ENCODE results near the gene FAM83D. TPM values are rescaled to one million over a fixed set of nuclear protein-coding genes. Genes with fewer than 3 reads are reported as not detected.

The FAM83D gene
- total RNA-seq, 1 donor from 2014 or later = 0.77 TPM

GRCh38 chr20:38893056-38893564 is 33.1 kb upstream of the FAM83D start:
- H3K9me3 ChIP-seq (replicated peaks) = no peaks in the 10 kb centered on the region
- H3K27ac ChIP-seq (replicated peaks) = no peak overlapping the region
- no peak for DNase-seq
- peaks cover 20% of the 10 kb centered on the region for H3K4me1 ChIP-seq
- peaks cover 22% of the 10 kb centered on the region for H3K27me3 ChIP-seq (ENCODE audit: low read depth)
- H3K36me3 ChIP-seq = peaks cover 6% of the 10 kb centered on the region
- TF ChIP-seq, protein P1, sequence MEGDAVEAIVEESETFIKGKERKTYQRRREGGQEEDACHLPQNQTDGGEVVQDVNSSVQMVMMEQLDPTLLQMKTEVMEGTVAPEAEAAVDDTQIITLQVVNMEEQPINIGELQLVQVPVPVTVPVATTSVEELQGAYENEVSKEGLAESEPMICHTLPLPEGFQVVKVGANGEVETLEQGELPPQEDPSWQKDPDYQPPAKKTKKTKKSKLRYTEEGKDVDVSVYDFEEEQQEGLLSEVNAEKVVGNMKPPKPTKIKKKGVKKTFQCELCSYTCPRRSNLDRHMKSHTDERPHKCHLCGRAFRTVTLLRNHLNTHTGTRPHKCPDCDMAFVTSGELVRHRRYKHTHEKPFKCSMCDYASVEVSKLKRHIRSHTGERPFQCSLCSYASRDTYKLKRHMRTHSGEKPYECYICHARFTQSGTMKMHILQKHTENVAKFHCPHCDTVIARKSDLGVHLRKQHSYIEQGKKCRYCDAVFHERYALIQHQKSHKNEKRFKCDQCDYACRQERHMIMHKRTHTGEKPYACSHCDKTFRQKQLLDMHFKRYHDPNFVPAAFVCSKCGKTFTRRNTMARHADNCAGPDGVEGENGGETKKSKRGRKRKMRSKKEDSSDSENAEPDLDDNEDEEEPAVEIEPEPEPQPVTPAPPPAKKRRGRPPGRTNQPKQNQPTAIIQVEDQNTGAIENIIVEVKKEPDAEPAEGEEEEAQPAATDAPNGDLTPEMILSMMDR (IDR thresholded peaks at IDR 0.05; ENCODE audit: borderline replicate concordance) = no peak
- H3K4me3 ChIP-seq = no peak overlapping the region
- intact Hi-C loops (cut with micrococcal nuclease) = no loop called here

DNA sequence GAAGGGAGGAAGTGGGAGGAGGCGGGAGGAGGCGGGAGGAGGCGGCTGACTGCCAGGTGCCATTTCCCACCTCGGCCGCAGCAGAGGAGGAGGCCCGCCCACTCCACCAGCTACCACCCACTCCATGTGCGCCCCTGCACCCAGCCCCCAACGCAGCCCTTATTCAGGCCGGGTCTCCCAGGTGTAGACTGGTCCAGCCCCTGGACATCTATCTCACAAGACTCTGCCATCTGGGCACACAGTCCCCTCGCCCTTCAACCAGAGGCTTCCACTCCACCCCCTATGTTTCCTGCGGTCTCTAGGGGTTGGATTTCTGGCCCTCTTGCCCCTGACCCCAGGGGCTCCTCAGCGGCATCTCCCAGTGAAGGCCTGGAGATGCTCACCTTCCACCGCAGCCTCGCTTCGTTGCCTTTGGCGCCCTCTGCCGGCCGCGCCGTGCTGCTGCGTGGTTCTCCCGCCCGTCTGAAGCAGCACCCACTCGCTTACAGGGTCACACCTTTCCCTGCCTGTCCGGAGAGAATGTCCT is 32.6 kb upstream of the FAM83D start:
- TF ChIP-seq, protein P1 (IDR thresholded peaks at IDR 0.05; ENCODE audit: borderline replicate concordance) = peak; percentile 96
- Histone ChIP-seq H3K9me3 (replicated peaks) (no peaks in the 10 kb centered on the region), H3K36me3 (peaks cover 6% of the 10 kb centered on the region), H3K27ac (replicated peaks) (no peak overlapping the region), H3K27me3 (ENCODE audit: low read depth) (peaks cover 22% of the 10 kb centered on the region), H3K4me1 (peaks cover 20% of the 10 kb centered on the region), H3K4me3 (peak overlapping the region; percentile 21)
- intact Hi-C loops (cut with micrococcal nuclease) = no loop called here
- peak; percentile 67 for DNase-seq

GRCh38 chr20:38894091-38894847 is 31.9 kb upstream of the FAM83D start:
- Histone ChIP-seq H3K36me3 (peaks cover 6% of the 10 kb centered on the region), H3K4me1 (peaks cover 20% of the 10 kb centered on the region), H3K27me3 (ENCODE audit: low read depth) (peaks cover 22% of the 10 kb centered on the region), H3K9me3 (replicated peaks) (no peaks in the 10 kb centered on the region), H3K4me3 (peak overlapping the region; percentile 21), H3K27ac (replicated peaks) (no peak overlapping the region)
- TF ChIP-seq, protein P1 (IDR thresholded peaks at IDR 0.05; ENCODE audit: borderline replicate concordance) = peak; percentile 42
- intact Hi-C loops (cut with micrococcal nuclease) = no loop called here
- DNase-seq = peak; percentile 50

- no peaks in the 10 kb centered on the region for H3K9me3 ChIP-seq (replicated peaks)
- no peak overlapping the region for H3K4me3 ChIP-seq
- no peak for DNase-seq
- TF ChIP-seq, protein P1 (IDR thresholded peaks at IDR 0.05; ENCODE audit: borderline replicate concordance) = no peak
- H3K27me3 ChIP-seq (ENCODE audit: low read depth) = peaks cover 22% of the 10 kb centered on the region
- intact Hi-C loops (cut with micrococcal nuclease) = no loop called here
- peaks cover 20% of the 10 kb centered on the region for H3K4me1 ChIP-seq
- H3K36me3 ChIP-seq = peaks cover 6% of the 10 kb centered on the region
- H3K27ac ChIP-seq (replicated peaks) = no peak overlapping the region
Observed at GRCh38 chr20:38895098-38895949, 30.9 kb upstream of the FAM83D start.

DNA sequence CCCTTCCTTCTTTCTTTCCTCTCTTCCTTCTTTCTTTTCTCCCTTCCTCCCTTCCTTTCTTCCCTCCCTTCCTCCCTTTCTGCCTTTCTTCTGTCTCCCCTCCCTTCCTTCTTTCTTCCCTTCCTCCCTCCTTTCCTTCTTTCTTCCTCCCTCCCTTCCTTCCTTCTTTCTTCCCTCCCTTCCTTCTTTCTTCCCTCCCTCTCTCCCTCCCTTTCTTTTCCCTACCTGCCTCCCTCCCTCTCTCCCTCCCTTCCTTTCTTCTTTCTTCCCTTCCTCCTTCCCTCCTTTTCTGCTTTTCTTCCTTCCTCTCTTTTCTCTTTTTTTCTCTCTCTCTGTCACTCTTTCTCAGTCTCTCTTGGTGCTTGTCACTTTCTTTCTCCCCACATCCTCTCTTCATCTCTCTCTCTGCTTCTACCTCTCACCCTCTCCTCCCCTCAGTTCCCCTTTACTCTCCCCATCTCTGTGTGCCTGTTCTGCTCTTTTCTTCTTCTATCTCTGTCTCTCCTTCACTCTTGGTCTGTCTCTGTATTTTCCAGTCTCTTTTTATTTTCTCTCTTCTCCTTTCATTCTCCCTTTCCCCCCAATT is 30.1 kb upstream of the FAM83D start:
- Histone ChIP-seq H3K4me1 (peaks cover 20% of the 10 kb centered on the region), H3K36me3 (peaks cover 6% of the 10 kb centered on the region), H3K4me3 (no peak overlapping the region), H3K9me3 (replicated peaks) (no peaks in the 10 kb centered on the region), H3K27ac (replicated peaks) (no peak overlapping the region), H3K27me3 (ENCODE audit: low read depth) (peaks cover 16% of the 10 kb centered on the region)
- intact Hi-C loops (cut with micrococcal nuclease) = no loop called here
- no peak for DNase-seq
- TF ChIP-seq, protein P1 (IDR thresholded peaks at IDR 0.05; ENCODE audit: borderline replicate concordance) = no peak

Data from left ventricle myocardium inferior (tissue), 1 donor.